Stimulated activated naive CD8-positive, alpha-beta T cell treated with anti-CD3 and anti-CD28 coated beads, Interleukin-15, amount 100 ng/mL, for 72 hours (primary cell): Measurements from ENCODE around the gene RNF20.

ENCODE experiments used
- ATAC-seq: fragments of 150-1000 bp; cut with Tn5 transposase; 2 replicates; pipeline ENCODE4 v1.10.0; 2021; ENCODE audit warnings: mild to moderate bottlenecking, moderate library complexity
- DNase-seq, 2 donors: peaks; one replicate each; pipeline ENCODE4 v3.0.0; 2021 to 2022
- H3K27ac Mint-ChIP-seq, 2 donors: one replicate each; pipeline ENCODE4 v1.8.0; 2022; ENCODE audit warnings: mild to moderate bottlenecking in 2 of 2, mixed read lengths in 2 of 2, moderate library complexity in 2 of 2
- H3K27me3 Mint-ChIP-seq: one replicate; pipeline ENCODE4 v1.8.0; 2022; ENCODE audit warnings: mixed read lengths
- H3K4me1 Mint-ChIP-seq: one replicate; pipeline ENCODE4 v1.8.0; 2022; ENCODE audit warnings: mild to moderate bottlenecking, mixed read lengths
- H3K4me3 Mint-ChIP-seq, 2 donors: one replicate each; pipeline ENCODE4 v1.8.0; 2022; ENCODE audit warnings: mild to moderate bottlenecking in 2 of 2, mixed read lengths in 2 of 2, moderate library complexity in 1 of 2
- H3K9me3 Mint-ChIP-seq, 2 donors: one replicate each; pipeline ENCODE4 v1.8.0; 2022; ENCODE audit warnings: mixed read lengths in 2 of 2

RNF20 gene

DNA sequence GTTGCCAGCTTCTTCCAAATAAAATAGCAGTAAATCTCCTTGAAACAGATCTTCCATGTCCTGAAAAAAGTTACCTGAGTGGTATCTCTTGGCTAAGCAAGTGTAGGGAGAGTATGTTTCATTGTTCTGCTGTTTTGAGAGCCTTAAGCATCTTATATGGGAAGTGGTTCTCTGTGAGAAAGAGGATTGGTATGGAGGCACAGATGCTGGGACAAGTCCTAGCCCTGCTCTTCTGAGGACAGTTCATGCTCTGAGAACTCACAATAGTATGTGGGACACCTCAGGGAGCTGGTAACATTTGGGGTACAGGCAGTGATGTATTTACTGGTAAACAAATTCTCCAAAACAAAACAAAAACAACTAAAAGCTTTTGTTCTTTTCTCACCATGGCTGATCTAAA lies 59.1 kb downstream of the RNF20 start:
- no peak overlapping the region for H3K4me3 Mint-ChIP-seq
- DNase-seq (no peak), ATAC-seq (no peak)
- H3K9me3 Mint-ChIP-seq, result no peaks in the 10 kb centered on the region
- H3K27me3 Mint-ChIP-seq, result no peaks in the 10 kb centered on the region
- no peak overlapping the region for H3K27ac Mint-ChIP-seq
- H3K4me1 Mint-ChIP-seq, result no peaks in the 10 kb centered on the region

- DNase-seq (no peak), ATAC-seq (no peak)
- Mint-ChIP-seq H3K4me1 (no peaks in the 10 kb centered on the region), H3K9me3 (no peaks in the 10 kb centered on the region), H3K27ac (no peak overlapping the region), H3K4me3 (no peak overlapping the region), H3K27me3 (no peaks in the 10 kb centered on the region)
These were observed 59.7 kb downstream of the RNF20 start for GRCh38 chr9:101593345-101593744.

- ATAC-seq (peak; percentile 71), DNase-seq (no peak)
- no peaks in the 10 kb centered on the region for H3K9me3 Mint-ChIP-seq
- H3K4me3 Mint-ChIP-seq, result no peak within 1 kb of the TSS
- H3K27ac Mint-ChIP-seq, result no peak within 1 kb of the TSS
- no peaks in the 10 kb centered on the region for H3K4me1 Mint-ChIP-seq
- no peaks in the 10 kb centered on the region for H3K27me3 Mint-ChIP-seq
These were observed 61.1 kb downstream of the RNF20 start, which contains the start of gene PPP3R2 for GRCh38 chr9:101594796-101595195. TSS of gene PPP3R2 (minus strand) at chr9:101594969. CDS start at chr9:101594921, 48 bp downstream.

DNA sequence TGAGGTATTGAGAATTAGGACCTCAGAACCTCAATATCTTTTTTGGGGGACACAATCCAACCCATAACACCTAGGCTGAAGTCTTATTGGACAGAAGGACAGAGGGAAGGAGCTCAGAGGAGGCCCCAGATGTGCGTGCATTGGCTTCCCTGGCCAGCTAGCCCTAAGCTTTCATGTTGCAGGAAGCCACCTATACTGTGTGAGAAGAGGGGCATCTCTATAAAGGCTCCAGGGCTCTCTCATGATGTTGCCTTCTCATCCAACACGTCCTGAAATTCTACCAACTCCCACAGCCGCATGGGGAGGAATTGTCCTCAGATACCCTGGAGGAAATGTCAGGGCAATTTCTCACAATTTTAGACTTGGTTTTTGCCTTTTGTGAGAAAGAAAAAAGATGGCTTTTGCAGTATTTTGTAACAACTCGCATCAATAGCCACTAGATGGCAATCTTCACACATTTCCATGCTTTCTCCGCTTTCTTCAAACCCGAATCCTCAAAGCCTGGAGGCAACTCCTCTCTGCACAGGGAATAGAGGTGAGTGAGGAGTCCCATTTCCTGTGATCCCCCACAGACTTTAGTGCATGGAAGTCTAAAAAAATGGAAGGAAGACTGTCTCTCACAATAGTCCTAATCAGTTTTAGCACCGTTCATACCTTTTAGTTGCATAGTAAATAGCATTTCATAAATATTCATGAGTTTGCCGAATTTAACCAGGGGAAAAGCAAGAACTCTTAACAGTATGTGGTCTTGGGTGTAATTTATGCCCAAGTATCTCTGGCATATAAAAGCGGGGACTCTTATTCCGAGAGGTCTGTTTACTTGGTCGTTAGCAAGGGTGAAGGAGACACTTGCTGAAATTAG lies 68.5 kb downstream of the RNF20 start:
- no peak overlapping the region for H3K4me3 Mint-ChIP-seq
- no peaks in the 10 kb centered on the region for H3K9me3 Mint-ChIP-seq
- H3K27me3 Mint-ChIP-seq, result no peaks in the 10 kb centered on the region
- H3K27ac Mint-ChIP-seq, result no peak overlapping the region
- ATAC-seq, result peak; percentile 52
- H3K4me1 Mint-ChIP-seq, result no peaks in the 10 kb centered on the region
- peak; percentile 6 to 10 for DNase-seq

- no peak for ATAC-seq
- H3K9me3 Mint-ChIP-seq, result no peaks in the 10 kb centered on the region
- H3K4me1 Mint-ChIP-seq, result no peaks in the 10 kb centered on the region
- no peak for DNase-seq
- no peak overlapping the region for H3K4me3 Mint-ChIP-seq
- no peak overlapping the region for H3K27ac Mint-ChIP-seq
- H3K27me3 Mint-ChIP-seq, result no peaks in the 10 kb centered on the region
These were observed 70.6 kb downstream of the RNF20 start for GRCh38 chr9:101604296-101604695.

DNA sequence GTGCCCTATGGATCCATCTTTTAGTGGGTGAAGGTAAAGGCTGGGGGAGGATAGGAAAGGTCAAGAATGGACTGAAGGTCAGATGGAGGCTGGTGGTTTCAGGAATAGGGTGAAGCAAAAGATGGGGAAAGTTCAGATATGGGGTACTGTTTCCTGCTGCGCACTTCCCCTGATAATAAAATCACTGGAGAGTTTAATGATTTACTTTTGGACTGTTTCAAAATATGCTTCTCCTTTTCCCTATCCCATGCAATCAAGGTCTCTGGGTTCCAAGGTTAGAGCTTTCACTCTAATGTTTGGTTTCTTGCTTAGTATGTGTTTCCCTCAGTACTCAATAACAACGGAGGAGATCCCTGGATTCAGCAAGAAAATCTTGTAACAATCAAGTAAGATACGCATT lies 71.9 kb downstream of the RNF20 start:
- no peak overlapping the region for H3K27ac Mint-ChIP-seq
- no peak for ATAC-seq
- H3K27me3 Mint-ChIP-seq, result no peaks in the 10 kb centered on the region
- no peak for DNase-seq
- H3K4me1 Mint-ChIP-seq, result no peaks in the 10 kb centered on the region
- H3K4me3 Mint-ChIP-seq, result no peak overlapping the region
- H3K9me3 Mint-ChIP-seq, result no peaks in the 10 kb centered on the region
